Activated T-cell treated with anti-CD3 and anti-CD28 coated beads, Interleukin-2, amount 50 U/mL, for 1 hour (primary cell): ENCODE data around the gene BMP7.

Source experiments
- DNase-seq: peaks from one replicate; pipeline ENCODE4 v3.0.0-alpha.2; 2020

BMP7 gene

GRCh38 chr20:57140416-57140965 lies 126.0 kb downstream of the BMP7 start:
- DNase-seq = no peak

GRCh38 chr20:57139342-57140093 lies 126.9 kb downstream of the BMP7 start:
- no peak for DNase-seq

GRCh38 chr20:57138198-57138995 lies 128.0 kb downstream of the BMP7 start:
- DNase-seq = no peak

GRCh38 chr20:57137676-57138075 lies 128.8 kb downstream of the BMP7 start:
- DNase-seq = no peak

- no peak for DNase-seq
These were observed 129.7 kb downstream of the BMP7 start for GRCh38 chr20:57136734-57137133.

GRCh38 chr20:57135875-57136274 lies 130.6 kb downstream of the BMP7 start:
- no peak for DNase-seq

GRCh38 chr20:57134804-57135203 lies 131.6 kb downstream of the BMP7 start:
- no peak for DNase-seq

GRCh38 chr20:57133926-57134650 lies 132.4 kb downstream of the BMP7 start:
- DNase-seq = no peak

GRCh38 chr20:57131601-57132391 lies 134.6 kb downstream of the BMP7 start:
- DNase-seq = no peak

GRCh38 chr20:57131077-57131476 lies 135.4 kb downstream of the BMP7 start:
- DNase-seq = no peak

GRCh38 chr20:57130160-57130772 lies 136.2 kb downstream of the BMP7 start:
- DNase-seq = no peak

- DNase-seq = no peak
These were observed 137.1 kb downstream of the BMP7 start for GRCh38 chr20:57129303-57129702.

- no peak for DNase-seq
These were observed 138.2 kb downstream of the BMP7 start for GRCh38 chr20:57128044-57128757.

- no peak for DNase-seq
These were observed 139.9 kb downstream of the BMP7 start for GRCh38 chr20:57126481-57127092.

GRCh38 chr20:57124800-57125517 lies 141.5 kb downstream of the BMP7 start:
- no peak for DNase-seq

- no peak for DNase-seq
These were observed 142.1 kb downstream of the BMP7 start for GRCh38 chr20:57124366-57124765.

GRCh38 chr20:57123504-57123903 lies 142.9 kb downstream of the BMP7 start:
- DNase-seq = no peak

- no peak for DNase-seq
These were observed 143.6 kb downstream of the BMP7 start for GRCh38 chr20:57122536-57123489.

GRCh38 chr20:57118964-57119363 lies 147.5 kb downstream of the BMP7 start:
- DNase-seq = no peak
